Fibroblast of the aortic adventitia (primary cell): ENCODE data around the gene ACVRL1. TPM values are rescaled to one million over a fixed set of nuclear protein-coding genes. Genes with fewer than 3 reads are reported as not detected.
A peak's percentile ranks its signal among the peaks of the same experiment; 100 is the strongest.

Experiments
- DNase-seq: peaks from one replicate; pipeline ENCODE4 v3.0.0-alpha.2; 2010; ENCODE audit warnings: low read depth
- H3K4me3 ChIP-seq: 2 replicates; pipeline ENCODE4 v1.5.1; 2011; ENCODE audit warnings: low read depth, mild to moderate bottlenecking, control low read depth, low read length, moderate library complexity
- CTCF ChIP-seq: IDR thresholded peaks from 2 replicates; pipeline ENCODE4 v1.5.1; 2011; ENCODE audit warnings: mild to moderate bottlenecking, low read length, control low read depth, inconsistent platforms; ENCODE audit not compliant: insufficient read depth
- total RNA-seq: library from RNA; depleted of rRNA; stranded (reverse); fragments of >200 nt; gene quantifications from 2 replicates; pipeline ENCODE4 v1.2.3, GENCODE V29; 2012; ENCODE audit warnings: low replicate concordance

ACVRL1 gene
- total RNA-seq, 1 donor = 56.5 TPM

- TF ChIP-seq CTCF = no peak
- DNase-seq = no peak
- no peak overlapping the region for H3K4me3 ChIP-seq
Measured at GRCh38 chr12:51917041-51917590, 9.8 kb downstream of the ACVRL1 start.

- TF ChIP-seq CTCF = no peak
- H3K4me3 ChIP-seq = no peak overlapping the region
- no peak for DNase-seq
Measured at GRCh38 chr12:51917746-51918453, 10.6 kb downstream of the ACVRL1 start.

- DNase-seq = no peak
- TF ChIP-seq CTCF = no peak
- no peak overlapping the region for H3K4me3 ChIP-seq
Measured at GRCh38 chr12:51920046-51920445, 12.7 kb downstream of the ACVRL1 start.

- TF ChIP-seq CTCF = no peak
- DNase-seq = no peak
- no peak overlapping the region for H3K4me3 ChIP-seq
Measured at GRCh38 chr12:51921017-51921725, 13.9 kb downstream of the ACVRL1 start.

DNA sequence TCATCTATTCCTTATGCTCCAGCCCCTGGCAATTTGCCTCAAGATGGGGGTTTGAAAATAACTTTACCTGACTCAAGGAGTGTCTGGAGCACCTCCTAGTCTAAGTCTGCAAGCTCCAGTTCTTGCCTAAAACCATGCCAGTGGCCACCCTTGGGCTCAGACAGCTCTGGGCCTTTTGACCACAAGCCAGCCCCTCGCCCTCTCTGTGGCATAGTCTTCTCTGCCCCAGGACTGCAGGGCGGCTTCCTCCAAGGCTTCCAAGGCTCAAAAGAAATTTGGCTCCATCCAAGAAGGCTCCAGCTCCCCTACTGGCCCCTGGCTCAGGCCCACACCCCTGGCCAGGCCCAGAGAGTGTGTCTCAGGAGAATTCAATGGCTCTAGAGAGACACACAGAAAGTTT lies 14.8 kb downstream of the ACVRL1 start:
- TF ChIP-seq CTCF = no peak
- no peak for DNase-seq
- no peak overlapping the region for H3K4me3 ChIP-seq

- DNase-seq = peak; percentile 84
- peak; percentile 10 for TF ChIP-seq CTCF
- no peak overlapping the region for H3K4me3 ChIP-seq
Measured at GRCh38 chr12:51922762-51923505, 15.6 kb downstream of the ACVRL1 start.
